Mesothelial cell of epicardium (in vitro differentiated cells): ENCODE results near the gene TP53I3. TPM values are rescaled to one million over a fixed set of nuclear protein-coding genes. Genes with fewer than 3 reads are reported as not detected.

ENCODE experiments used
- DNase-seq, 2 experiments: peaks; one replicate each; pipeline ENCODE4 v3.0.0; 2021; ENCODE audit warnings: low spot score in 2 of 2; ENCODE audit not compliant: unreplicated experiment in 2 of 2
- H3K27ac Mint-ChIP-seq: 2 replicates; pipeline ENCODE4 v1.8.0; 2021; ENCODE audit warnings: mixed read lengths
- H3K27me3 Mint-ChIP-seq: 2 replicates; pipeline ENCODE4 v1.8.0; 2021; ENCODE audit warnings: low read depth, mixed read lengths
- H3K36me3 Mint-ChIP-seq: 2 replicates; pipeline ENCODE4 v1.8.0; 2021; ENCODE audit warnings: mixed read lengths
- H3K4me1 Mint-ChIP-seq: 2 replicates; pipeline ENCODE4 v1.8.0; 2021; ENCODE audit warnings: mixed read lengths
- H3K4me3 Mint-ChIP-seq: 2 replicates; pipeline ENCODE4 v1.8.0; 2021; ENCODE audit warnings: mild to moderate bottlenecking, moderate library complexity, mixed read lengths
- H3K9me3 Mint-ChIP-seq: 2 replicates; pipeline ENCODE4 v1.8.0; 2021; ENCODE audit warnings: mixed read lengths
- CTCF ChIP-seq: fragments of 200-600 bp; sonication (generic); IDR thresholded peaks from one replicate; pipeline ENCODE4 v1.5.0; 2021; ENCODE audit warnings: antibody characterized with exemption; ENCODE audit not compliant: unreplicated experiment
- total RNA-seq: library from RNA; stranded (reverse); gene quantifications from 3 replicates; pipeline ENCODE4 v1.2.1, GENCODE V29; 2021

The TP53I3 gene
- total RNA-seq, 1 donor from 2014 or later = 43.8 TPM

GRCh38 chr2:24082787-24083566 is 1.7 kb downstream of the TP53I3 start:
- Mint-ChIP-seq H3K4me1 (peaks cover 20% of the 10 kb centered on the region), H3K27ac (peak overlapping the region; percentile 97), H3K9me3 (no peaks in the 10 kb centered on the region), H3K27me3 (no peaks in the 10 kb centered on the region), H3K36me3 (peaks cover 13% of the 10 kb centered on the region), H3K4me3 (peak overlapping the region; percentile 93)
- DNase-seq = no peak
- TF ChIP-seq CTCF = no peak

DNA sequence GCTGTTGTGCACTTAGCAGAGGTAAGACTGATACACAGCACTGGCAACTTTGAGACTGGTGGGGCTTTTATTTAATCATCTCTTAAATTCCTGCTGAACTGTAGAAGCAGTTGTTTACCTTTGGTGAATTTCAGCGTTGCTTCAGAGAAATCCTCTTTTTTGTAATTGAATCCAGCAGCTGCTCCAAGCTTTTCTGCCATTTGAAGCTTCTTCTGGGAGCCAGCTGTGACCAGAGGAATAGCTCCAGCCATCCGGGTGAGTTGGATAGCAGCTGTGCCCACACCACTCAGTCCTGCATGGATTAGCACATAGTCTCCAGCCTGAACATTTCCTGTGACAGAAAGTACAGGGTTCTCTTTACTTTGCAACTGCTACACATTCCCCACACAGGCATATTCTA is 3.9 kb downstream of the TP53I3 start:
- Mint-ChIP-seq H3K4me3 (no peak overlapping the region), H3K9me3 (no peaks in the 10 kb centered on the region), H3K27ac (no peak overlapping the region), H3K4me1 (peaks cover 27% of the 10 kb centered on the region), H3K36me3 (peaks cover 12% of the 10 kb centered on the region), H3K27me3 (no peaks in the 10 kb centered on the region)
- no peak for DNase-seq
- TF ChIP-seq CTCF = no peak

DNA sequence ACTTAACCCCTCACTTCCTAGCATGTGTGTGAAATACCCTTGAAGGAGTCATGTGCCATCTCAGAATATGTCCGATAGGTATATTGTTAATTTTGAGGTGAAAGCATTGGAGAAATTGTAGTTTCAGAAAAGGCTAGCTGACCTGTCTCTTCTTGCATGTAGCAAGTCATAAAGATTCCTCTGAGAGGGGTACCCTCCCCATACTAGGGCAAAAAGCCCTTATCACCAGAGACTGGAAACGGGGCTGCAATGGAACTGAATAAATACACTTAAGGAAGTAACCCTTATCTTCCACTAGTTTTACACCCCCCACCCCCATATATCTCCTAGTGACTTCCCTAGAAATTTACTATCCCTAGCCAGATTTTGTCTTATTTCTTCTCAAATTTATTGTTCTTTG is 6.8 kb downstream of the TP53I3 start:
- TF ChIP-seq CTCF = no peak
- Mint-ChIP-seq H3K27ac (peak overlapping the region; percentile 99), H3K36me3 (peaks cover 16% of the 10 kb centered on the region), H3K9me3 (no peaks in the 10 kb centered on the region), H3K27me3 (no peaks in the 10 kb centered on the region), H3K4me1 (peaks cover 21% of the 10 kb centered on the region), H3K4me3 (peak overlapping the region; percentile 96)
- DNase-seq = no peak

GRCh38 chr2:24077535-24077877 is 7.1 kb downstream of the TP53I3 start:
- Mint-ChIP-seq H3K27me3 (no peaks in the 10 kb centered on the region), H3K4me1 (peaks cover 21% of the 10 kb centered on the region), H3K9me3 (no peaks in the 10 kb centered on the region), H3K4me3 (peak overlapping the region; percentile 96), H3K27ac (peak overlapping the region; percentile 99), H3K36me3 (peaks cover 18% of the 10 kb centered on the region)
- DNase-seq = no peak
- no peak for TF ChIP-seq CTCF

GRCh38 chr2:24076849-24077534 is 7.6 kb downstream of the TP53I3 start:
- Mint-ChIP-seq H3K36me3 (peaks cover 17% of the 10 kb centered on the region), H3K4me1 (peaks cover 21% of the 10 kb centered on the region), H3K9me3 (no peaks in the 10 kb centered on the region), H3K27ac (peak overlapping the region; percentile 99), H3K27me3 (no peaks in the 10 kb centered on the region), H3K4me3 (peak overlapping the region; percentile 96)
- DNase-seq = peak in 1 of 2 experiments; percentile 33
- no peak for TF ChIP-seq CTCF
